GM19372 (cell line): ENCODE measurements around the gene RGS17.
"Not testable (repeated sequence)": the region's sequence is repeated elsewhere in the genome, so short reads cannot be mapped to it uniquely, and the experiment has no call there.

Source experiments
- ATAC-seq: cut with Tn5 transposase; IDR thresholded peaks from one replicate; pipeline ENCODE4 v1.9.1; 2021; ENCODE audit warnings: mild to moderate bottlenecking, low read depth, moderate library complexity; ENCODE audit not compliant: unreplicated experiment

RGS17 gene

GRCh38 chr6:152999538-152999937 is 131.5 kb downstream of the RGS17 start:
- ATAC-seq, result not testable (repeated sequence)

GRCh38 chr6:152993847-152994246 is 137.2 kb downstream of the RGS17 start:
- ATAC-seq, result no peak

- no peak for ATAC-seq
Measured at GRCh38 chr6:152993431-152993830, 137.7 kb downstream of the RGS17 start.

- no peak for ATAC-seq
Measured at GRCh38 chr6:152986978-152987377, 144.1 kb downstream of the RGS17 start.

DNA sequence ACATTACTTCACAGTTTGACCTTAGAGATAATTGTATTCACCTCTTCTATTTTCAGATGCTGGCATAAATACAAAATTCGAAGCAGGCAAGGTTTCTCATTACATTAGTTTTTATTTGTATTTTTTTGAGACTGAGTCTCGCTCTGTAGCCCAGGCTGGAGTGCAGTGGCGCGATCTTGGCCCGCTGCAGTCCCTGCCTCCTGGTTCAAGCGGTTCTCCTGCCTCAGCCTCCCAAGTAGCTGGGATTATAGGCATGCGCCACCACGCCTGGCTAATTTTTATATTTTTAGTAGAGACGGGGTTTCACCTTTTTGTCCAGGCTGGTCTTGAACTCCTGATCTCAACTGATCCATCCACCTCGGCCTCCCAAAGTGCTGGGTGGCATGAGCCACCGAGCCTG is 145.8 kb downstream of the RGS17 start:
- not testable (repeated sequence) for ATAC-seq

- peak; percentile 10 for ATAC-seq
Measured at GRCh38 chr6:152984513-152984872, 146.6 kb downstream of the RGS17 start.

DNA sequence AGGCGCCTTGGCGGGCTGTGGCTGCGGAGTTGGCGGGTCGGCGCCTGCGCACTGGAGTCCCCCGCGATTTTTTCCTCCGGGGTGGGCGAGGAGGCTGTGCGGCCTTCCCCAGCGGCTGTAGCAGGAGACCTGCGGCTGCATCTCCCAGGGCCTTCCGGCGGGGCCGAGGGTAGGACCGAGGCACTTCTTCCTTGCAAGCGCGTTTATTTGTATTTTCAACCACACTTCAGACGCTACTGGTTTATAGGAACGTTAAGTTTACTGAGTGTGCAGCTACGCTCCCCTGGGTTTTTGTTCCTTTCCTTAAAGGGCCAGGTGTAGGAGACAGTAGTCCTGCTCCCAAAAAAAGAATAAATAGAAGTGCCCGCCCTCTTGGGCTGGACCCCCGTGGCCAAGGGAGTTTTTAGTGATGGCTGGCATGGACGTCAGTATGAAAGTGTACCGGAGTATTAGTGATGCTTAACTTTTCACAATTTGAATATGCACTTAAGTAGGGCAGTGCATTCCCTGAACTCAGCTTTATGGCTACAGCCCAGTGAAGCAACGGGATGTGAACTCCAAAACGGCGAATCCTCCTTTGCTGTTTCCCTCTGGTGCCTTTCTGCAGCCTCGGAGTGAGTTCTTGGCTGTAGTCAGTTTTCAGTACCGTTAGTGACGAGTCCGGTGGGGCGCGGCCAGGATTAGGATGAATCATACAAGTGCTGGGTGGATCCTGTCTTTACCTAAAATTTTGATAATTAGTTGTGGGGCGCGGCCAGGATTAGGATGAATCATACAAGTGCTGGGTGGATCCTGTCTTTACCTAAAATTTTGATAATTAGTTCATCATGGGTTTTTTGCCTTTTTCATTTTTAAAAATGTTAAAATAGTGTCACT is 147.2 kb downstream of the RGS17 start:
- ATAC-seq, result peak; percentile 9

DNA sequence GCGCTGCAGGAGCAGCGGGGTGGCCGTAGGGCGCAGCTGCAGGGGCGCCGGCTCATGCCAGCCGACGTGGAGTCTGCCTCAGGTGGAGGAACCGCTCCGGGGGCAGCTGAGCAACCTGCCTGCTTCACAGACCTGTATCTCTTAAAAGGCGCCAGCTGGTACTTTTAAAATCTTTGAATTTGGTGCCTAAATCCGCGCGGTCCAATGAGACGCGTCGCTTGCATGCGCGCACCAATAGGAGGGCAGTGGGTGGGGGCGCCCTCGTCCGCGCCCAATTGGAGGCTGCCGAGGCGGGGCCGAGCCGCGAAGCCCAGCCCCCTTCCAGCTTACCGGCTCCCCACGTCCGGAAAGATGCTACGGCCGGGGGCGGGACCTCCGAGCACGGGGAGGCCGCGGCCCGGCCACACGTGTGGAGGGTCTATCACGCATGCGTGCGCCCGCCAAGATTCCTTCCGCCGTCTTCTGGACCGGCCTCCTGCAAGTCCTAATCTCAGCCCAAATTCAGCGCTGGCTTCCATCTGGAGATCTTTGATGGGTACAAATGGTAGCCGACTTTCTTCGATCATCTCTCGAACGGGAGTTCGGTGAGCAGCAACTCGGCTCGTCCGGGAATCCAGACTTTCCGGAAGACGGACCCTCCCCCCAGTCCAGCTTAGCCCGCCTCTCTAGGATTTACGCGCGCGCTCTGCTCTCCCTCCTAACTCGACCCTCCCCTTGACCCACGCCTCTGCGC is 148.0 kb downstream of the RGS17 start, which contains the start of gene FBXO5:
FBXO5 (minus strand) TSS at position 138 of the 733 bp plus-strand sequence; CDS start at position 56, 82 bp downstream.
- peak; percentile 81 for ATAC-seq

DNA sequence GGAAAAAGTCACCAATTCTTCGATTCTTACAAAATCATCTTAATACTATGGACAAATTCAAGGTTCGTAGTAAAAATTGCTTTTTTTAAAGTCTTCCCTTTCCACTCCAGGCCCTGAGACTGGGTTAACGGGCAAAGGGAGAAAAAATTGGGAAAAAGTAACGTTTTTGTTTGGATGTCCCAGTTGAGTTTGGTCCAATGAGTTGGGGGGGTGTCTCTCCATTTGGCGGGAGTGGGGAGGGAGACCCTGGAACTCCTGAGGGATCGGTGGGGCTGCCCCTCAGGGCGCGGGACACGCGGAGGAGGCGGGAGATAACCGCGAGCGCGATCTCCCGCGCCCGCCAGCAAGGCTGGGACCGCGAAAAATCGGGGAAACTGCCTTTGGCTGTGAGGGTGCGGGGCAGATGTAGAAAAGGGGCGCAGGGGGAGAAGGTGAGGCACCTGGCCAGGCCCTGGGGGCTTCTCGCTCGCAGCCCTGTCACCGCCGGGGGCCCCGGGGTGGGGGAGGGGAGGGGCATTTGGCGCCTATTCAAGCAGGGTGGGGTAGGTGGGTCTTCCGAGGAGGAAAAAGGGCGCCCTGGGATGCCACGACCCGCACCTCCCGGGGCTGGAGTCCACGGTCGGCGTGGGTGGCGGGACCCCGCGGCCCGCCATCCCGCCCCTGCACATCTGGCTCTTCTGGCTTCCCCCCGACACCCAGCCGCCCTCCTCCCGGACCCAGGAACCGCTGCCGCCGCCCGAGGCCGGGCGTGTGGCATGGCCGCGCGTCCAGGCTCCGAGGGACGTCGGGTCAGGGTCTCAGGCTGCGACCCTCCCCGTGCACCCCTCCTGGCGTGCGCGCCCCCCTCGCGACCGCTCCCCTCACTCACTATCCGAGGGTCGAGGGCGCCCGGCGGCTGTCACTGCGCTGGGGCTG is 148.8 kb downstream of the RGS17 start:
- no peak for ATAC-seq

GRCh38 chr6:152981219-152981618 is 149.9 kb downstream of the RGS17 start:
- ATAC-seq, result no peak

DNA sequence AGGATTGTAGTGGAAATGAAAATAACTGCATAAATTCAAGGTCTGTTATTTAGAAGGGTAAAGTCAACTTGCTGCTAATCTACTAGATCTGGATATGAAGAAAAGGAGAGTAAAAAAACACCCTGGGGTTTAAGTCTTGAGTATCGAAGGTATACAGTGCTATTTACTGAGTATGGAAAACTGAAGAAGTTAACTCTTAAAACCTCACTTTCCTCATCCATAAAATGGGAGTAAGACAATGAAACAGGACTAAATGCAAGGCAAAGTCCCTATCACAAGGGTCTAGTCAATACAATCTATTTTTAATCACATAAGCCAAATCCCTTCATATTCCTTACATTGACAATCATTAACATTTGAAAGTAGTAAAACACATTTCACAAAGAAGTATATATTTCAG is 150.4 kb downstream of the RGS17 start:
- ATAC-seq, result no peak

DNA sequence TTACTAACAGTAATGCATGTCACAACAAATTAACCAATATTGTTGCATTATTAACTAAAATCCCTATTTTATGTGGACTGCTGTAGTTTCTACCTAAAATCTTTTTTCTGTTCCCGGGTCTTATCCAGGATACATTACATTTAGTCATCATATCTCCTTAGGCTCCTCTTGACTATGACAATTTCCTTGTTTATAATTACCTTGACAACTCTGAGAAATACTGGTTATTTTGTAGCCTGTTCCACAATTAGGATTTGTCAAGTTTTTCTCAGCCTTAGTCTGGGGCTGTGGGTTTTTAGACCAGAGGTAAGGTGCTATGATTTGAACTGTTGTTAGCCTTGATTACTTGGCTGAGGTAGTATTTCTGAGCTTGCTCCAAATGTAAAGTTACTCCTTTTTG is 152.0 kb downstream of the RGS17 start:
- ATAC-seq, result no peak

GRCh38 chr6:152978058-152978457 is 153.0 kb downstream of the RGS17 start:
- no peak for ATAC-seq

DNA sequence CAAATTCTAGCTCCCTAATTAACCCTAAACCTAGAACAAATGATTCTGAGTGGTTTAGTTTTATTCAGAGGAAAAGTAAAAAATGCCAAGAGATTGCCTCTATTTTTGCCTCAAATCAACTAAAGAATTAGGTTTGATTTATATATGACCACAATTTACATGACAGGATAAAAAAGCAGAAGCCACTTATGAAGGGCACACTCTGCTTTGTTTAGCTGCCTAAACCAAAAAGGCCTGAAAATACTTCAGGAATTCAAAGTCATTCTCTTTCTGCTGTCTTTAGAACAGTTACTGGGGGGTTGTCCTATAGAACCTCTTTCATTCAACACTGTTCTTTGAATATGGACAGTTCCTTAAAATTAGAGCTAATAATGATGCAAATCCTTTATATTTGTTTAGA is 153.5 kb downstream of the RGS17 start:
- no peak for ATAC-seq

GRCh38 chr6:152976749-152977148 is 154.3 kb downstream of the RGS17 start:
- no peak for ATAC-seq

DNA sequence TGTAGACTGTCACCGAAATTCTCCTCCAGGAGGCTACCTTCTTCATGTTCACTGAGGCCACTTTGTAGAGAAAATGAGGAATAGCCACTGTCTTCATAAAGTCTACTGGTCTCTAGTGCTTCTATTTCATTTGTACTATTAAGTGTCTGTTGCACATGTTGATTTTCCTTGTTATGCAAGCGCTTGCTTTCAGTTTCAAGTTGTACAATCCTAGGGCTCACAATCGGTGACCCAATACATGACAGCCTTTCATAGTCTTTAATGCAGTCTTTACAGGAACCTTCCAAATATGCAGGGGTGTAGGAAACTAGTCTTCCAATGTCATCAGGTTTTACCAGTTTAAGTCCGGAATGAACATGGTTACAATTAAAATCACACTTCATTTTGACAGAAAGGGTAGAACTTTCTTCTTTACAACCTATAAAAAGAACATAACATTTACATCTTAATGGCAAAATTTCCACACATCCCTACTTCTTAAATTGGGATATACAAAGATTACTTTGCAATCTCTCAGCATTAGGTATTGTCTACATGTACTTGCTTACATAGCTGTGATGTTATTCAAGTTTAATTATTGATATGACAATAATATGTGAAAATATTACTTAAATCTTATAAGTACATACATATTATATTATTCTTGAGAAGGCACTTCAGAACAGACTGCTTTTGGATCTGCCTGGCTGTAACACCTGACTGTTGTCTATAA is 155.7 kb downstream of the RGS17 start:
- ATAC-seq, result peak; percentile 59

DNA sequence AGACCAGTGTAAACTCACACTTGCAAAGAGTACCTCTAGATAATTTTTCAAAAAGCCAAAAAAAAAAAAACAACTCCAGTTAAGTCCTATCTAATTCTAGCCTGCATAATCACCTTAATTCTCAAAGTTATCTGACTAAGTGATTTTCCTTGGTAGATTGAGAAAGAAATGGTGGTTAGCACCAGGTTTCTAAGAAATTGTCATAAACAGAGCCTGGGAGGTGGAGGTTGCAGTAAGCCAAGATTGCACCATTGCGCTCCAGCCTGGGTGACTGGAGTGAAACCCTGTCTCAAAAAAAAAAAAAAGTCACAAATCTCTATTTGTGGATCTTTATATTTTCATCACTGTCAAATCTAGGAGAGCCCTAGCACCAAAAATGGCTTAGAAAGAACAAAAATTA is 157.2 kb downstream of the RGS17 start:
- no peak for ATAC-seq

- no peak for ATAC-seq
Measured at GRCh38 chr6:152969688-152970418, 161.2 kb downstream of the RGS17 start.

DNA sequence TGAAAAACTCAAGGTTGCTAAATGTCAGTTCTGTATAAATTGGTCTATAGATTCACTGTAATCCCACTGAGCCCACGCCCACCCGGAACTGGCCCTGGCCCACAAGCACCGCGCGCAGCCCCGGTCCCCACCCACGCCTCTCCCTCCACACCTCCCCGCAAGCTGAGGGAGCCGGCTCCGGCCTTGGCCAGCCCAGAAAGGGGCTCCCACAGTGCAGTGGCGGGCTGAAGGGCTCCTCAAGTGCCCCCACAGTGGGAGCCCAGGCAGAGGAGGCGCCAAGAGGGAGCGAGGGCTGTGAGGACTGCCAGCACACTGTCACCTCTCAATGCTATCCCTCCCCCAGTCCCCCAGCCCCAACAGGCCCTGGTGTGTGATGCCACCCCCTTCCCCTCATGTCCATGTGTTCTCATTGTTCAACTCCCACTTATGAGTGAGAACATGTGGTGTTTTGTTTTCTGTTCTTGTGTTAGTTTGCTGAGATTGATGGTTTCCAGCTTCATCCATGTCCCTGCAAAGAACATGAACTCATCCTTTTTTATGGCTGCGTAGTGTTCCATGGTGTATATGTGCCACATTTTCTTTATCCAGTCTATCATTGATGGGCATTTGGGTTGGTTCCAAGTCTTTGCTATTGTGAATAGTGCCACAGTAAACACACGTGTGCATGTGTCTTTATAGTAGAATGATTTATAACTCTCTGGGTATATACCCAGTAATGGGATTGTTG is 164.8 kb downstream of the RGS17 start:
- ATAC-seq, result not testable (repeated sequence)
